ENCODE data around the gene FADS2.
"Not testable (repeated sequence)": the region's sequence is repeated elsewhere in the genome, so short reads cannot be mapped to it uniquely, and the experiment has no call there.

FADS2 gene

DNA sequence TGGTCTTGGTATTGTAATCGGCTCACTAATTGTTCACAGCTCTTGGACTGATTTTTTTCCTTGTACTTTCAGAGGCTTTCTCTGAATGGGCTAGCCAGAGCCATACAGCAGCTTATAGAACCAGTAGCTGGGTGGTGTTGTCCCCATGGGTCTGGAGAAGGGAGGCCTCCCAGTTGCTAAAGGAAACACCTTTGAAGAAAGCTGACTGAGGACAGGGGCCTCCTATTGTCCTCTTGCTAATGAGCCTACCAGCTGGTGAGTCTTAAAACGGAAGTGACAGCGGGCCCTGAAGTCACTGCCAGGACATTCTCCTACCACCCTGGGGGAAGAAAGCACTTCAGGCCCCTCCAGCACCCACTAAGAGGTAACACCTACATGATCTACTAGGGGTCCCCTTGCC lies 53.3 kb downstream of the FADS2 start:
- no peak for DNase-seq

DNA sequence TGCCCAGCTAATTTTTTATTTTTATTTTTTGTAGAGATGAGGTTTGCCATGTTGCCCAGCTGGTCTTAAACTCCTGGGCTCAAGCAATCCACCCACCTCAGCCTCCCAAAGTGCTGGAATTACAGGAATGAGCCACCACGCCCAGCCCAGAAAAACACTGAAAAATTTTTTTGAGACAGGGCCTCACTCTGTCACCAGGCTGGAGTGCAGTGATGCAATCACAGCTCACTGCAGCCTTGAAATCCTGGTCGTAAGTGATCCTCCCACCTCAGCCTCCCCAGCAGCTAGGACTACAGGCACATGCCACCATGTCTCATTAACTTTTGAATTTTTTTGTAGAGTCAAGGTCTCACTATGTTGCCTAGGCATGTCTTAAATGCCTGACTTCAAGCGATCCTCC lies 54.2 kb downstream of the FADS2 start:
- H3K9me3 ChIP-seq; H3K4me3 ChIP-seq (ENCODE audit: low read depth, low read length); H3K4me1 ChIP-seq; H3K27me3 ChIP-seq; H3K36me3 ChIP-seq; DNase-seq: not testable (repeated sequence)

More for the DNA sequence above, 53.3 kb downstream of the FADS2 start:
- TF ChIP-seq, protein P1, sequence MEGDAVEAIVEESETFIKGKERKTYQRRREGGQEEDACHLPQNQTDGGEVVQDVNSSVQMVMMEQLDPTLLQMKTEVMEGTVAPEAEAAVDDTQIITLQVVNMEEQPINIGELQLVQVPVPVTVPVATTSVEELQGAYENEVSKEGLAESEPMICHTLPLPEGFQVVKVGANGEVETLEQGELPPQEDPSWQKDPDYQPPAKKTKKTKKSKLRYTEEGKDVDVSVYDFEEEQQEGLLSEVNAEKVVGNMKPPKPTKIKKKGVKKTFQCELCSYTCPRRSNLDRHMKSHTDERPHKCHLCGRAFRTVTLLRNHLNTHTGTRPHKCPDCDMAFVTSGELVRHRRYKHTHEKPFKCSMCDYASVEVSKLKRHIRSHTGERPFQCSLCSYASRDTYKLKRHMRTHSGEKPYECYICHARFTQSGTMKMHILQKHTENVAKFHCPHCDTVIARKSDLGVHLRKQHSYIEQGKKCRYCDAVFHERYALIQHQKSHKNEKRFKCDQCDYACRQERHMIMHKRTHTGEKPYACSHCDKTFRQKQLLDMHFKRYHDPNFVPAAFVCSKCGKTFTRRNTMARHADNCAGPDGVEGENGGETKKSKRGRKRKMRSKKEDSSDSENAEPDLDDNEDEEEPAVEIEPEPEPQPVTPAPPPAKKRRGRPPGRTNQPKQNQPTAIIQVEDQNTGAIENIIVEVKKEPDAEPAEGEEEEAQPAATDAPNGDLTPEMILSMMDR (IDR thresholded peaks at IDR 0.05; ENCODE audit: low read depth, low read length), result no peak
- Histone ChIP-seq H3K4me1 (no peaks in the 10 kb centered on the region), H3K36me3 (no peaks in the 10 kb centered on the region), H3K27me3 (no peaks in the 10 kb centered on the region), H3K4me3 (ENCODE audit: low read depth, low read length) (no peak overlapping the region), H3K9me3 (no peaks in the 10 kb centered on the region)

DNA sequence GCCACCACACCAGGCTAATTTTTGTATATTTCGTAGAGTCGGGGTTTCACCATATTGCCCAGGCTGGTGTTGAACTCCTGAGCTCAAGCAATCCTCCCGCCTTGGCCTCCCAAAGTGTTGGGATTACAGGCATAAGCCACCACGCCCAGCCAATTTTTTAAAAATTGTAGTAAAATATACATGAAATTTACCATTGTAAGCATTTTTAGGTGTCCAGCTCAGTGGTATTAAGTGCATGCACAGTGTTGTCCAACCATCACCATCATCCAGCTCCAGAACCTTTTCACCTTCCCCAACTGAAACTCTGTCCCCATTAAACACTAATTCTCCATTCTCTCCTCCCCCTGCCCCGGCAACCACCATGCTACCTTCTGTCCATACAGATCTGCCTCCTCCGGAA lies 54.8 kb downstream of the FADS2 start:
- Histone ChIP-seq H3K4me3 (ENCODE audit: low read depth, low read length) (no peak overlapping the region), H3K36me3 (no peaks in the 10 kb centered on the region), H3K27me3 (no peaks in the 10 kb centered on the region), H3K9me3 (no peaks in the 10 kb centered on the region), H3K4me1 (no peaks in the 10 kb centered on the region)
- TF ChIP-seq, protein P1 (IDR thresholded peaks at IDR 0.05; ENCODE audit: low read depth, low read length), result no peak
- no peak for DNase-seq

DNA sequence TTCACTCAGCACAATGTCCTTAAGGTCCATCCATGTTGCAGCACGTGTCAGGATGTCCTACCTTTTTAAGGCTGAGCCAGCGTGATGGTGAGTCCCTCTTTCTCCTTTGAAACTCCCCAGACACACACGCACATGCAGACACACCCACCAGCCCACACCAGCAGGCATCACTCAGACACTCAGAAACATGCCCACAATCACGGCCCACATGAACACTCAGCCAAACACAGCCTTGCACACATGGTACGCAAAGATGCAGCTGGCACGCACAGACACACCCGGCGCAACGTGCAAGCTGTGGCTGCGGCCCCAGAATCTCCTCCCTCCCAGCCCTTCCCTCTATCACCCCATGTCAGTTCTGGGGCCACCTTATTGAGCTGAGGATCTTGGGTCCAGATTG lies 55.2 kb downstream of the FADS2 start:
- H3K9me3 ChIP-seq, result no peaks in the 10 kb centered on the region
- TF ChIP-seq, protein P1 (IDR thresholded peaks at IDR 0.05; ENCODE audit: low read depth, low read length), result no peak

DNA sequence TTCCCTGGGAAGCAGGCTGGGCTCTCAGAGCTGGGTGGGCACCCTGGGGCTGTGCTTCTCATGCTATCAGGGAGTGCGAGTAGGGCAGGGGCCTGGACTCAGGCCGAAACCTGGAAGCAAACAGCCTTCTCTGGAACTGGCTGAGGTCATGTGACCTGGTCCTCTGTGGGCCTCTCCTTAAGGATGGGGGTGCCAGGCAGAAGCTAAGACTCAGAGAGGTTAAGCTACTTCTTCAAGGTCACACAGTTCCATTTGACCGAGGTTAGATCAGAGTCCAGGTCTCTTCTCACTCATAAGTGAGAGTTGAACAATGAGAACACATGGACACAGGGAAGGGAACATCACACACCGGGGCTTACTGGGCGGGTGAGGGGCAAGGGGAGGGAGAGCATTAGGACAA lies 55.8 kb downstream of the FADS2 start:
- Histone ChIP-seq H3K27me3 (no peaks in the 10 kb centered on the region), H3K9me3 (no peaks in the 10 kb centered on the region), H3K36me3 (no peaks in the 10 kb centered on the region), H3K4me1 (no peaks in the 10 kb centered on the region), H3K4me3 (ENCODE audit: low read depth, low read length) (no peak overlapping the region)
- DNase-seq, result no peak
- TF ChIP-seq, protein P1 (IDR thresholded peaks at IDR 0.05; ENCODE audit: low read depth, low read length), result no peak

More for the DNA sequence above, 55.2 kb downstream of the FADS2 start:
- no peak overlapping the region for H3K4me3 ChIP-seq (ENCODE audit: low read depth, low read length)
- H3K27me3 ChIP-seq, result no peaks in the 10 kb centered on the region
- no peak for DNase-seq
- no peaks in the 10 kb centered on the region for H3K4me1 ChIP-seq
- no peaks in the 10 kb centered on the region for H3K36me3 ChIP-seq

DNA sequence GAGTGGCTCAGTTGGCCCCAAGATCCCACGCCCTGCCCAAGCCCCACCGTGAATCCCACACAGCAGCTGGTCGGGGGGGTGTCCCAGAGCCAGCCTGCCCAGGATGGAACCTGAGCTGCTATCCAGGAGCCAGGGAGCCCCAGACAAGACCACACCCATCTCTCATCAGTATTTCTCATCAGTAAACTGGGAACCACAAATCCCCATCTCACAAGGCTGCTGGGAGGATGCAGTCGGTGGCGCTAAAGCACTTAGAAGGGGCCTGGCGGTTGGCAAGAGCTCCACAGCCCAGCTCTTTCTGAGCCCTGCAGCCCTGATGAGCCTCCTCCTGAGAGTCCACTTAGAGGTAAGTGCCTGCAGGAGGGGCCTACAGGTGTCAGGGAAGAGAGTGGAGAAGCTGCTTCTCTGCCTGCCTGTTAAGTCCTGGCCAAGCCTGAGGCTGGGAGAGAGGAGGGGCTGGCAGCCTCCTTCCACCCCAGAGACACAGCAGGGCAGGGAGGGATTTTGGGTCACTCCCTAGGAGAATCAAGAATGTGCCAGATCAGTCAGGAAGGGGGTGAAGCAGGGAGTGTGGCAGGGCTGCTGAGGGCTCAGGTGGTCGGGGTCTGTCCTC lies 57.2 kb downstream of the FADS2 start:
- Histone ChIP-seq H3K36me3 (no peaks in the 10 kb centered on the region), H3K4me3 (ENCODE audit: low read depth, low read length) (no peak overlapping the region), H3K4me1 (0 out of 2 replicates have a peak, but pooled peaks cover 1% of the 10 kb centered on the region), H3K27me3 (no peaks in the 10 kb centered on the region), H3K9me3 (no peaks in the 10 kb centered on the region)
- DNase-seq, result no peak
- TF ChIP-seq, protein P1 (IDR thresholded peaks at IDR 0.05; ENCODE audit: low read depth, low read length), result no peak
